B cell (primary cell): Measurements from ENCODE around the gene LIMS2. TPM values are rescaled to one million over a fixed set of nuclear protein-coding genes. Genes with fewer than 3 reads are reported as not detected.

Experiments used
- ATAC-seq: fragments of 200-7000 bp; cut with Tn5 transposase; one replicate; pipeline ENCODE4 v1.10.0; 2021; ENCODE audit warnings: low read depth, mild to moderate bottlenecking, moderate number of reproducible peaks, moderate library complexity
- CTCF ChIA-PET: fragments of 350-600 bp; sonication (Branson Sonifier 250); formaldehyde crosslinking; loops from one replicate; lab custom pipeline; 2021; ENCODE audit warnings: antibody characterized with exemption, inconsistent platforms; lab: Charles Lee
- POLR2A ChIA-PET: fragments of 350-600 bp; sonication (Branson Sonifier 250); formaldehyde crosslinking; loops from one replicate; lab custom pipeline; 2021; ENCODE audit warnings: antibody characterized with exemption; lab: Charles Lee
- DNase-seq: peaks from one replicate; pipeline ENCODE4 v3.0.0; 2013
- H2AFZ ChIP-seq: 2 replicates; pipeline ENCODE4 v1.6.1; 2012; ENCODE audit warnings: mild to moderate bottlenecking, low read depth, low read length; ENCODE audit not compliant: insufficient read depth, poor library complexity, severe bottlenecking
- H3K27ac ChIP-seq, 2 donors: 1 replicate in 1 of 2; 2 replicates in 1 of 2; pipeline ENCODE4 v1.5.1; 2012 to 2013; ENCODE audit warnings: low read length in 2 of 2, mild to moderate bottlenecking in 2 of 2, moderate library complexity in 1 of 2
- H3K27me3 ChIP-seq, 4 experiments: fragments of 200-600 bp in 1 of 4; sonication (generic) in 1 of 4; replicated peaks in 1 of 4; 1 replicate in 2 of 4; 2 replicates in 2 of 4; pipeline versions ENCODE4 v1.6.1 to v1.7.0; 2013 to 2016; ENCODE audit warnings: low read length in 3 of 4, mild to moderate bottlenecking in 2 of 4, mixed read lengths in 1 of 4, moderate library complexity in 1 of 4; ENCODE audit not compliant: insufficient read depth in 4 of 4, control insufficient read depth in 3 of 4; ENCODE audit errors: control extremely low read depth in 1 of 4
- H3K36me3 ChIP-seq, 2 experiments: replicated peaks in 1 of 2; 1 replicate in 1 of 2; 2 replicates in 1 of 2; pipeline versions ENCODE4 v1.6.1 to v1.7.1; 2013; ENCODE audit warnings: low read length in 1 of 2; ENCODE audit not compliant: insufficient read depth in 2 of 2, control insufficient read depth in 1 of 2; ENCODE audit errors: control extremely low read depth in 1 of 2, extremely low read depth in 1 of 2
- H3K4me1 ChIP-seq, 2 donors: fragments of 200-600 bp in 1 of 2; sonication (generic) in 1 of 2; 1 replicate in 1 of 2; 2 replicates in 1 of 2; pipeline versions ENCODE4 v1.5.1 to v1.6.1; 2013 to 2017; ENCODE audit warnings: low read length in 2 of 2; ENCODE audit not compliant: control insufficient read depth in 2 of 2, insufficient read depth in 2 of 2
- H3K4me2 ChIP-seq: replicated peaks from 2 replicates; pipeline ENCODE3; 2012; ENCODE audit warnings: mild to moderate bottlenecking, low read depth, low read length; ENCODE audit not compliant: poor library complexity, severe bottlenecking
- H3K4me3 ChIP-seq, 5 experiments: fragments of 200-600 bp in 1 of 5; sonication (generic) in 1 of 5; 1 replicate in 3 of 5; 2 replicates in 2 of 5; pipeline versions ENCODE4 v1.5.1 to v1.7.0; 2011 to 2016; ENCODE audit warnings: low read length in 4 of 5, mild to moderate bottlenecking in 4 of 5, low read depth in 2 of 5, control low read depth in 1 of 5, moderate library complexity in 1 of 5; ENCODE audit not compliant: insufficient read depth in 1 of 5; ENCODE audit errors: control extremely low read depth in 1 of 5, extremely low read depth in 1 of 5
- H3K79me2 ChIP-seq: fragments of 200-600 bp; sonication (generic); one replicate; pipeline ENCODE4 v1.6.0; 2016; ENCODE audit warnings: low read length; ENCODE audit not compliant: control insufficient read depth, insufficient read depth
- H3K9ac ChIP-seq: fragments of 200-600 bp; sonication (generic); 2 replicates; pipeline ENCODE4 v1.6.1; 2017; ENCODE audit warnings: mild to moderate bottlenecking, low read length, moderate library complexity
- H3K9me3 ChIP-seq, 3 donors: one replicate each; pipeline versions ENCODE4 v1.6.1 to v1.7.1; 2013; ENCODE audit warnings: low read length in 2 of 3; ENCODE audit not compliant: control insufficient read depth in 2 of 3, insufficient read depth in 1 of 3; ENCODE audit errors: control extremely low read depth in 1 of 3
- H4K20me1 ChIP-seq: 2 replicates; pipeline ENCODE4 v1.6.0; 2012; ENCODE audit warnings: mild to moderate bottlenecking, low read length; ENCODE audit not compliant: insufficient read depth, control insufficient read depth, poor library complexity, severe bottlenecking
- H3K27ac Mint-ChIP-seq: one replicate; pipeline ENCODE4 v1.8.0; 2021; ENCODE audit warnings: mixed read lengths
- H3K27me3 Mint-ChIP-seq: one replicate; pipeline ENCODE4 v1.8.0; 2021; ENCODE audit warnings: mixed read lengths
- H3K4me1 Mint-ChIP-seq: one replicate; pipeline ENCODE4 v1.8.0; 2021; ENCODE audit warnings: mixed read lengths
- H3K4me3 Mint-ChIP-seq: one replicate; pipeline ENCODE4 v1.8.0; 2021; ENCODE audit warnings: mixed read lengths
- H3K9me3 Mint-ChIP-seq: one replicate; pipeline ENCODE4 v1.8.0; 2022; ENCODE audit warnings: mixed read lengths; ENCODE audit not compliant: insufficient read depth
- CTCF ChIP-seq: fragments of 200-600 bp; IDR thresholded peaks from one replicate; pipeline ENCODE4 v1.8.0; 2022; ENCODE audit warnings: antibody characterized with exemption, mild to moderate bottlenecking
- EZH2 ChIP-seq: IDR thresholded peaks from 2 replicates; pipeline ENCODE4 v1.6.1; 2012; ENCODE audit warnings: borderline replicate concordance, low read depth, mild to moderate bottlenecking, moderate library complexity, low read length; ENCODE audit not compliant: insufficient read depth, poor library complexity, severe bottlenecking
- WGBS: methylation state at CpG from one replicate; pipeline ENCODE4 v1.1.5; 2013; ENCODE audit warnings: missing lambda C conversion rate; ENCODE audit not compliant: insufficient coverage; 5-methylcytosine and 5-hydroxymethylcytosine counted together
- intact Hi-C: fragments of 100-400 bp; cut with micrococcal nuclease; formaldehyde crosslinking; loops from one replicate; pipeline ENCODE4 v1.10.0; 2022
- polyA plus RNA-seq: library from polyadenylated mRNA; depleted of rRNA; stranded (reverse); fragments of >200 nt; gene quantifications from 2 replicates; pipeline ENCODE4 v1.2.3, GENCODE V29; 2012
- total RNA-seq, 2 donors: library from RNA; stranded (reverse); fragments of 120-200 nt in 1 of 2; gene quantifications; 1 replicate in 1 of 2; 2 replicates in 1 of 2; pipeline versions ENCODE4 v1.2.3 to v1.2.4, GENCODE V29; 2013 to 2022

The LIMS2 gene
- total and polyA plus RNA-seq, 2 donors (not counting 1 experiment from before 2014, with no cell fraction given): 6.7 to 32.2 TPM

GRCh38 chr2:127718271-127718670, 42.9 kb upstream of the LIMS2 start:
- CTCF ChIA-PET: interaction anchor here (0.6 to 0.7 kb wide), 2 partner anchors 41 to 122 kb away, joined by 3 read pairs; no protein-coding TSS in a partner anchor
- Histone ChIP-seq H3K4me1 (no peaks in the 10 kb centered on the region), H3K27me3 (no peaks in the 10 kb centered on the region), H3K79me2 (no peaks in the 10 kb centered on the region), H3K4me3 (no peak overlapping the region), H3K27ac (no peak overlapping the region), H3K9me3 (no peaks in the 10 kb centered on the region), H4K20me1 (no peaks in the 10 kb centered on the region), H3K4me2 (no peak overlapping the region), H3K36me3 (peaks cover 12 to 51% of the 10 kb centered on the region in 2 experiments), H2AFZ (no peak overlapping the region), H3K9ac (no peak overlapping the region)
- Mint-ChIP-seq H3K27ac (no peak overlapping the region), H3K9me3 (no peaks in the 10 kb centered on the region), H3K27me3 (no peaks in the 10 kb centered on the region), H3K4me1 (no peaks in the 10 kb centered on the region), H3K4me3 (no peak overlapping the region)
- intact Hi-C loops: no loop called here
- ATAC-seq: no peak
- DNase-seq: no peak
- POLR2A ChIA-PET: no interaction called here
- TF ChIP-seq CTCF (no peak), EZH2 (no peak)
- WGBS: 100% methylated on average over 4 of the region's 4 CpGs

- H3K27ac ChIP-seq: no peak overlapping the region
- no peaks in the 10 kb centered on the region for H3K9me3 Mint-ChIP-seq
- 96% methylated on average over 7 of the region's 14 CpGs for WGBS
Measured at GRCh38 chr2:127715778-127716449, 40.6 kb upstream of the LIMS2 start.

More at GRCh38 chr2:127715778-127716449, 40.6 kb upstream of the LIMS2 start:
- no peak overlapping the region for H3K27ac Mint-ChIP-seq
- Histone ChIP-seq H3K4me3 (no peak overlapping the region), H3K36me3 (peaks cover 4 to 35% of the 10 kb centered on the region in 2 experiments), H3K4me1 (no peaks in the 10 kb centered on the region), H3K9ac (no peak overlapping the region), H3K9me3 (no peaks in the 10 kb centered on the region), H3K27me3 (no peaks in the 10 kb centered on the region), H2AFZ (no peak overlapping the region), H3K79me2 (peaks cover 7% of the 10 kb centered on the region), H3K4me2 (no peak overlapping the region), H4K20me1 (no peaks in the 10 kb centered on the region)
- intact Hi-C loops: no loop called here
- H3K4me1 Mint-ChIP-seq: no peaks in the 10 kb centered on the region
- TF ChIP-seq EZH2 (no peak), CTCF (no peak)
- ATAC-seq (no peak), DNase-seq (no peak)
- no peaks in the 10 kb centered on the region for H3K27me3 Mint-ChIP-seq
- POLR2A ChIA-PET: no interaction called here
- no peak overlapping the region for H3K4me3 Mint-ChIP-seq
- CTCF ChIA-PET: interaction anchor here (1.4 kb wide), 1 partner anchor 124 kb away, joined by 5 read pairs; no protein-coding TSS in a partner anchor
